Ishikawa (cell line): Measurements from ENCODE around the gene MB.

Experiments used
- CEBPB ChIP-seq: IDR thresholded peaks from 2 replicates; pipeline ENCODE4 v1.6.1; 2012
- CREB1 ChIP-seq: IDR thresholded peaks from 2 replicates; pipeline ENCODE4 v1.6.1; 2012; ENCODE audit warnings: low read depth
- EGR1 ChIP-seq: IDR thresholded peaks from 2 replicates; pipeline ENCODE4 v1.6.1; 2012
- EP300 ChIP-seq: IDR thresholded peaks from 2 replicates; pipeline ENCODE4 v1.6.1; 2012; ENCODE audit warnings: borderline replicate concordance
- FOXM1 ChIP-seq: IDR thresholded peaks from 2 replicates; pipeline ENCODE4 v1.6.1; 2012; ENCODE audit warnings: low read depth, borderline replicate concordance
- NFIC ChIP-seq: IDR thresholded peaks from 2 replicates; pipeline ENCODE4 v1.6.1; 2012
- RAD21 ChIP-seq: IDR thresholded peaks from 2 replicates; pipeline ENCODE4 v1.6.1; 2012; ENCODE audit warnings: low read depth
- TAF1 ChIP-seq: IDR thresholded peaks from 2 replicates; pipeline ENCODE4 v1.6.1; 2012; ENCODE audit warnings: low read depth, mild to moderate bottlenecking
- TCF12 ChIP-seq: IDR thresholded peaks from 2 replicates; pipeline ENCODE4 v1.6.1; 2012; ENCODE audit warnings: low read depth
- TEAD4 ChIP-seq: IDR thresholded peaks from 2 replicates; pipeline ENCODE4 v1.6.1; 2012
- YY1 ChIP-seq: IDR thresholded peaks from 2 replicates; pipeline ENCODE4 v1.6.1; 2012; ENCODE audit warnings: low read depth
- ZBTB7A ChIP-seq: IDR thresholded peaks from 2 replicates; pipeline ENCODE4 v1.6.1; 2012; ENCODE audit warnings: low read depth
- TF ChIP-seq, protein P1 (sequence below): IDR thresholded peaks from 2 replicates; pipeline ENCODE4 v1.6.1; 2012
- TF ChIP-seq, protein P2 (sequence below): IDR thresholded peaks from 2 replicates; pipeline ENCODE4 v1.6.1; 2012; ENCODE audit warnings: low read depth, mild to moderate bottlenecking
- TF ChIP-seq, protein P3 (sequence below): IDR thresholded peaks from 2 replicates; pipeline ENCODE4 v1.6.1; 2012

Gene MB

DNA sequence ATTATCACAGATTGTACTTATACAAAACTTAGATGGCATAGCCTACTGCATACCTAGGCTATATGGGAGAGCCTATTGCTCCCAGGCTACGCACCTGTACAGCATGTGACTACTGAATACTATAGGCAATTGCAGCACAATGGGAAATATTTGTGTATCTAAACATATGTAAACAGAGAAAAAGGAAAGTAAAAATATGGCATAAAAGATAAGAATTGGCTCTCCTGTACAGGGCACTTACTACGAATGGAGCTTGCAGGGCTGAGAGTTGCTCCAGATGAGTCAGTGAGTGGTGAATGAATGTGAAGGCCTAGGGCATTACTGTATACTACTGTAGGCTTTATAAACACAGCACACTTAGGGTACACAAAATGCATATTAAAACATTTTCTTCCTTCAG lies 44.3 kb upstream of the MB start:
- TF ChIP-seq FOXM1 (no peak), CEBPB (no peak), NFIC (no peak), YY1 (no peak), EGR1 (no peak), RAD21 (no peak), CREB1 (no peak), TEAD4 (no peak)
- TF ChIP-seq, protein P1, sequence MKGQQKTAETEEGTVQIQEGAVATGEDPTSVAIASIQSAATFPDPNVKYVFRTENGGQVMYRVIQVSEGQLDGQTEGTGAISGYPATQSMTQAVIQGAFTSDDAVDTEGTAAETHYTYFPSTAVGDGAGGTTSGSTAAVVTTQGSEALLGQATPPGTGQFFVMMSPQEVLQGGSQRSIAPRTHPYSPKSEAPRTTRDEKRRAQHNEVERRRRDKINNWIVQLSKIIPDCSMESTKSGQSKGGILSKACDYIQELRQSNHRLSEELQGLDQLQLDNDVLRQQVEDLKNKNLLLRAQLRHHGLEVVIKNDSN = no peak

DNA sequence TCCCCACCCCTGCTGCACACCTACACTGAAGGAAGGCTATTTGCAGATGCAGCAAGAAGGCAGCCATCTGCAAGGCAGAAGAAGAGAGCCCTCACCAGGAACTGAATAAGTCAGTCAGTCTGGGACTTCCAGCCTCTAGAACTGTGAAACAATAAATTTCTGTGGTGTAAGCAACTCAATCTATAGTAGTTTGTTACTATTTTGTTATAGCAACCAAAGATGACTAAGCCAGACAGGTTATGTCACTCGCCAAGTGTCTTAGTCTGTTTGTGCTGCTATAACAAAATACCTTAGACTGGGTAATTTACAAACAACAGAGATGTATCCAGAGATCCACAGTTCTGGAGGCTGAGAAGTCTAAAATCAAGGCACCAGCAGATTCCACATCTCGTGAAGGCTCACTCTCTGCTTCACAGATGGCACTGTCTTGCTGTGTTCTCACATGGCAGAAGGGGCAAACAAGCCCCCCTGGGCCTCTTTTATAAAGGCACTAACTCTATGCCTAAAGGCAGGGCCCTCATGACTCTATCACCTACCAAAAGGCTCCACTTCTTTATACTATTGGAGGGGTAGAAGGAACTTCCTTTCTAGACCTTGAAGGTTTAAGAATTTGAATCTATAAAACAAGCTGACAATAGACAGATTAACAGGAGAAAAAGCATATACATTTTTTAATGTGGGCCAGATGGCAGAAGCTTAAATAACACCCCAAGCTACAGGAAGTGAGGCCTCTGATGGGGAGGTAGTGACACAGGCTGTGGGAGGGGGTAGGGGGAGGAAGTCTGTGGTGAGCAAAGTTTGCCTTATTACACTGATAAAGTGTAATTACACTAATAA lies 43.4 kb upstream of the MB start:
- TF ChIP-seq, protein P2, sequence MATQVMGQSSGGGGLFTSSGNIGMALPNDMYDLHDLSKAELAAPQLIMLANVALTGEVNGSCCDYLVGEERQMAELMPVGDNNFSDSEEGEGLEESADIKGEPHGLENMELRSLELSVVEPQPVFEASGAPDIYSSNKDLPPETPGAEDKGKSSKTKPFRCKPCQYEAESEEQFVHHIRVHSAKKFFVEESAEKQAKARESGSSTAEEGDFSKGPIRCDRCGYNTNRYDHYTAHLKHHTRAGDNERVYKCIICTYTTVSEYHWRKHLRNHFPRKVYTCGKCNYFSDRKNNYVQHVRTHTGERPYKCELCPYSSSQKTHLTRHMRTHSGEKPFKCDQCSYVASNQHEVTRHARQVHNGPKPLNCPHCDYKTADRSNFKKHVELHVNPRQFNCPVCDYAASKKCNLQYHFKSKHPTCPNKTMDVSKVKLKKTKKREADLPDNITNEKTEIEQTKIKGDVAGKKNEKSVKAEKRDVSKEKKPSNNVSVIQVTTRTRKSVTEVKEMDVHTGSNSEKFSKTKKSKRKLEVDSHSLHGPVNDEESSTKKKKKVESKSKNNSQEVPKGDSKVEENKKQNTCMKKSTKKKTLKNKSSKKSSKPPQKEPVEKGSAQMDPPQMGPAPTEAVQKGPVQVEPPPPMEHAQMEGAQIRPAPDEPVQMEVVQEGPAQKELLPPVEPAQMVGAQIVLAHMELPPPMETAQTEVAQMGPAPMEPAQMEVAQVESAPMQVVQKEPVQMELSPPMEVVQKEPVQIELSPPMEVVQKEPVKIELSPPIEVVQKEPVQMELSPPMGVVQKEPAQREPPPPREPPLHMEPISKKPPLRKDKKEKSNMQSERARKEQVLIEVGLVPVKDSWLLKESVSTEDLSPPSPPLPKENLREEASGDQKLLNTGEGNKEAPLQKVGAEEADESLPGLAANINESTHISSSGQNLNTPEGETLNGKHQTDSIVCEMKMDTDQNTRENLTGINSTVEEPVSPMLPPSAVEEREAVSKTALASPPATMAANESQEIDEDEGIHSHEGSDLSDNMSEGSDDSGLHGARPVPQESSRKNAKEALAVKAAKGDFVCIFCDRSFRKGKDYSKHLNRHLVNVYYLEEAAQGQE = no peak
- TF ChIP-seq FOXM1 (no peak), CEBPB (no peak)
- TF ChIP-seq, protein P1 = no peak

DNA sequence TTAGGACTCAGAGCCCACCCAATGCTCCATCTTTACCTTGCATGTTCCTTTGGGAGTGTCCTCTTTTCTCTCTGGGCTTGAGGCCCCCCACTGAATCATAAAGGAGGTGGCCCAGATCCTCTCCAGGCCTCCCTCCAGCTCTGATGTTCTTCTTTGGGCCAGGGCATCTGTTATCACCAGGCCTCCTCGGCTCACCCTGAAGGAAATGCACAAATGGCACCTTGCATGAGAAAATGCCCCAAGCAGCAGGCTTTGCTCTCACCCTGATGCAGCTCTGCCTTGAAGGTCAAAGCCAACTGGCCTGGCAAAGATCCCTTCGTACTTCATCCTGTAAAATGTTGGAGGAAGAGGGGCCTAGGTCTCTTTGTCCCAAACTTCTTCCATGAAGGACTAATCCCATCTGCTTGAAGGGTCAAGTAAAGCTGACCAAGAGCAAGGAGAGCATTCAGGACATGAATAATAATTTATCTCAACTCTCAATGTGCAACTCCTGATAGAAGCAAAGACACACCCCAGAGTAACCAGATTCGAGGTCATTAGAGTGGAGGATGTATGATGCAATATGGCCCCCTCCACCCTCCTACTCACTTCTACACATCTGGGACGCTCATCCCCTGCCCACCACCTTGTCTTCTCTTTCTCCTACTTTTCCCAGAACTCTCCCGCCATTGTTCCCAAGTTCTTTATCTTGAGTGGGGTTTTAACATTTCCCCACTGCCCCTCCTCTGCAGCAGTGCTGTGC lies 40.6 kb upstream of the MB start:
- no peak for TF ChIP-seq RAD21
- TF ChIP-seq, protein P1 = no peak
- TF ChIP-seq EGR1 = no peak
- no peak for TF ChIP-seq TAF1
- TF ChIP-seq, protein P3, sequence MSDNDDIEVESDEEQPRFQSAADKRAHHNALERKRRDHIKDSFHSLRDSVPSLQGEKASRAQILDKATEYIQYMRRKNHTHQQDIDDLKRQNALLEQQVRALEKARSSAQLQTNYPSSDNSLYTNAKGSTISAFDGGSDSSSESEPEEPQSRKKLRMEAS = no peak
- TF ChIP-seq, protein P2 = no peak
- TF ChIP-seq FOXM1 = no peak
- TF ChIP-seq TCF12 = no peak
- TF ChIP-seq ZBTB7A = no peak
- no peak for TF ChIP-seq CEBPB
- no peak for TF ChIP-seq NFIC
- no peak for TF ChIP-seq EP300
- no peak for TF ChIP-seq YY1
- TF ChIP-seq TEAD4 = no peak
- no peak for TF ChIP-seq CREB1

DNA sequence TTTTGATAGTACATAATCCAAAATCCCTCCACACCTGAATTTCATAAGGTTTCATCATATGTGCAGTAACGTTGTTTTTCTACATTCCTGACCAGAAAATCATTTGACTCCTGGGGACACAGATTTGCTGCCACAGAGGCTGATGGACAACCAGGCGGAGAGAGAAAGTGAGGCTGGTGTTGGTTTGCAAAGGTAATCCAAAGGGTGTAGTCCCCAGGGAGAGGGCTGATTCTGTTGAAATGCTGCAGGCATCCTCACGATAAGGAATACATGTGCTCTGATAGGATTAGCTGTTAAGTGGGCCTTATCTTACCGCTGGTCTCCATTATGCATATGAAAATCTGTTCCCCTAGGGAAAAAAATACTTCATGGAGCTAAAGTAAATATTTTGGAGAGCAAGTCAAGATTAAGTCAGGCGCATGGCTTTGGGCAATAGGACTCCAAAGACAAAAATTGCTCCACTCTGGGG lies 39.2 kb upstream of the MB start:
- TF ChIP-seq YY1 = no peak
- TF ChIP-seq CEBPB = no peak
- TF ChIP-seq TCF12 = no peak
- no peak for TF ChIP-seq RAD21

DNA sequence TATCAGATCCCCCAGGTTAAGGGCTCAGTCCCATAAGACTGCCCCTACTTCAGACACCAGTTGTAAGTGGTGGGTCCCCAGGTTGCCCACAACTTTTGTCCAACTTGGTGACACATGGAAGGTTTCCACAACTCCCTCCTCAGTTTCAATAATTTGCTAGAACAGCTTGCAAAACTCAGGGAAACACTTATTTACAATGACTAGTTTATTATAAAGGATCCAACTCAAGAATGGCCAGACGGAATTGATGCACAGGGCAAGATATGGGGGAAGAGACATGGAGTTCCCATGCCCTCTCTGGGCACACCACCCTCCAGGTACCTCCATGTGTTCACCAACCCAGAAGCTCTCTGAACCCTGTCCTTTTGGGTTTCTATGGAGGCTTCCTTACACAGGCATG lies 36.7 kb upstream of the MB start:
- TF ChIP-seq RAD21 (no peak), TAF1 (no peak), FOXM1 (no peak), EGR1 (no peak)

DNA sequence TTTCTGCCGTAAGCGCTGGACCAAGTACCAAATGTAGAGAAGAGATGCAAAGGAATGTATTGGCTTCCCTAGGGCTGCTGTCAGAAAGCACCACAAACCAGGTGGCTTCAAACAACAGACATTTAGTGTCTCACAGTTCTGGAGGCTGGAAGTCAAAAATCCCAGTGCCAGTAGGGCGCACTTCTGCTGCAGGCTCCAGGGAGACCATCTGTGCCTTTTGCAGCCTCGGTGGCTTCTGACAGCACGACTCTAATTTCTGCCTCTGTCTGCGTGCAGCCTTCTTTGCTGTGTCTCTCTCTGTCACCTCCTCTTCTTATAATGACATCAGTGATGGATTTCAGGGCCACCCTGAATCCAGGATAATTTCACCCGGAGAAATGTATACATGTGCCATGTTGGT lies 34.0 kb upstream of the MB start:
- TF ChIP-seq TEAD4 = no peak
- TF ChIP-seq YY1 = no peak
- TF ChIP-seq NFIC = no peak
- TF ChIP-seq TAF1 = no peak
- TF ChIP-seq EP300 = no peak
- no peak for TF ChIP-seq RAD21
- TF ChIP-seq EGR1 = no peak
- no peak for TF ChIP-seq TCF12
- no peak for TF ChIP-seq CREB1
